Activated gamma-delta T cell treated with Interleukin-2 at 50 U/mL for 16 hours (primary cell): ENCODE results near the gene BEGAIN.

ENCODE experiments used
- DNase-seq: peaks from one replicate; pipeline ENCODE4 v3.0.0-alpha.2; 2020

Gene BEGAIN

DNA sequence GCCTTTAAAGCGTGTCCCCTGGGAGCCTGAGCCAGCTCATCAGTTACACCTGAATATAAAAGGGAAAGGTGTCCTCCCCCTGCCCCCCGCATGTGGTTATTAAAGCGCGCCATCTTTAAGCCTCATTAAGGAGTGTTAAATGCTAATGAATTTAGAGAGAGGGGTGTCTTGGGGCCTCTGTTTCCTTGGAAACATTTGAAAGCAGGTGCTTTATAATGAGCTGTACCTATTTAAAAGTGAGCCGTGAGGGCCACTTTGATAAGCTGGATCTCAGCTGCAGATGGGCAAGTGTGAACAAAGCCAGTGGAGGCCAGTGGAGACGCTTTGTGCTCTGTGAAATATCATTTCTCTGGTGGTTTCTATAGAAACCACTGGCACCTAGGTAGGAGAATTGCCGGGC lies 84.0 kb downstream of the BEGAIN start:
- no peak for DNase-seq

DNA sequence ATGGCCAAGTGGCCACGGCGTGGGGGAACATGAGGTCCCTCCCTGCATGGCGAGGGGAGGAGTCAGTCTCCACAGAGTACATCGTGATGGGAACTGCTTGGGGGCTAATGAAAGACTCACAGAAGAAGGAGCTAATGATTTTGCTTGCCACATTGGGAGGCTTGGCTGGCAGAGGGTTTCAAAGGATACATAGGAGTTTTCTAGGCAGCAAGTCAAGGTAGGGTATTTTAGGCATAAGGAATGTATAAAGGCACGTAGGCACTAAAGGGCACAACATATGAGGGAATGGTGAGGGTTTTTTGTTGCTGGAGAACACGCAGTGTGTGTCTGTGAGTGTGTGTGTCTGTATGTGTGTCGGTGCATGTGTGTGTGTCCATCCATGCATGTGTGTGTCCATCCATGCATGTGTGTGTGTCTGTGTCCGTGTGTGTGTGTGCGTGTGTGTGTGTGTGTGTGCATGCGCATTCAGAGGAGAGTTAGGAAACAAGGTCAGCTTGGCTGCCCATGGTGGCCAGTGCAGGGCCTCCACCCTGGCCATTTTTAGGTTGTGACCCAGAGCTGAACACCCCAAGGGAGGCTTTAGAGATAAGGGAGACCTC lies 84.5 kb downstream of the BEGAIN start:
- DNase-seq = no peak

DNA sequence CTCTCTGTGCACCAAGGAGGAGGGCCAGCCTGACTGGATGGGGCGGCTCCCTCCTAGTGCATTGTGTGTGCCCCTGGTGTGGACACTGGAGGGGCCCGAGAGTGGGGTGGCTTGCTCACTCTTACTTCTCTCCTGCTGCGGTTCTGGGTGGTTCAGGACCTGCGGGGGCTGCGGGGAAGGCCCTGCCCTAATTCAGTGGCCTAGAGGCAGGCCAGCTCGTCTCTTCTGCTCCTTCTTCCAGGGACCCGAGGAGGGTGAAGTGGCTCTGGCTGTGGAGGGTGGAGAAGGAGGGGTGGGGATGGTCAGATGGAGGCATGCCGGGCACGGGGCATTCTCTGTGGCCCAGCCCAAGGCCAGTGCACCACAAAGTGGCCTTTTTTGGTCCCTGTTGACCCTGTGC lies 87.1 kb downstream of the BEGAIN start:
- no peak for DNase-seq

DNA sequence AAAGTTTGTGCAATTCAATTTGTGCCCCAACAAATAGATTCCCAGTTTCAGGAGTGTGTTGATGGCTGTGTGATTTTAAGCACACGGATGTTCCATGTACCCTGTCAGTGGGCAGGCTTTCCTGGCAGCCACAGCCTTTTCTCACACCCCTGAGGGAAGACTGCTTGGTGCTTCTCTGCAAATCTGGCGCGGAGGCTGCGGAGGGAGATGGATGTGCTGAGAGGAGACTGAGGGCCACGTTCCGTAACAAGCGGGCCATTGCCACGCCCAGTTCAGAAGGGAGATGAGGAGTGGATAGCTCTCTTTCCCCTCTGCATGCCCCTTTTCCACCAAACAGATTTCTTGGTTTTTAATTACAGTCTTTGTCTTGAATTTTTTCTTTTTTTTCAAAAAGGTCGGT lies 89.1 kb downstream of the BEGAIN start:
- no peak for DNase-seq

DNA sequence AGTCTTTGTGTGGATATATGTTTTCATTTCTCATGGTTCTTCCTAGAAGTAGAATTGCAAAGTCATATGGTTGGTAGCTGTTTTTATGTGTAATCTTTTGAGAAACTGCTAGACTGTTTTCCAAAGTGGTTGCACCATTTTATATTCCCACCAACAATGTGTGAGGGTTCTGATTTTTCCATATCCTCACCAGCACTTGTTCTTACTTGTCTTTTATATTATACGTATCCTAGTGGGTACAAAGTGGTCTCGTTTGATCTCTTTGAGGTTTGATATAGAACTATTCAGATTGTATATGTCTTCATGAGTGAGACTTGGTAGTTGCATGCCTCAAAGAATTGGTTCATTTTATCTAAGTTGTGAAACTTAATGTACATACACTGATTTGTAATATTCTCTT lies 91.3 kb downstream of the BEGAIN start:
- DNase-seq = no peak

DNA sequence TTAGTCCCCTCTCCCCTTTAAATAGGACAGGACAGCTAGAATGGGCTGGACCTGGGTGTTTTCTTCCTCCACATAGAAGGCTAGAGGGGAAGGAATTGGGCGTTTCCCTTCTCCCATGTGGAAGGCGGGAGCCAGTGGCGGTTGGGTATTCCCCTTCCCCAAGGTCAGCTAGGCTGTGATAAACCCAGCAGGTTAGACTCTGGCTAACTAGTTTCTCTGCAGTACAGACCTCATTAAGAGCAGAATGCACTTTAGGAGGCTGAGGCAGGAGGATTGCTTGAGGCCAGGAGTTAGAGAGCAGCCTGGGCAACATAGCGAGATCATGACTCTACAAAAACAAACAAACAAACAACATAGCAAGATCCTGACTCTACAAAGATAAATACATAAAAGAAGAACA lies 92.6 kb downstream of the BEGAIN start:
- no peak for DNase-seq

DNA sequence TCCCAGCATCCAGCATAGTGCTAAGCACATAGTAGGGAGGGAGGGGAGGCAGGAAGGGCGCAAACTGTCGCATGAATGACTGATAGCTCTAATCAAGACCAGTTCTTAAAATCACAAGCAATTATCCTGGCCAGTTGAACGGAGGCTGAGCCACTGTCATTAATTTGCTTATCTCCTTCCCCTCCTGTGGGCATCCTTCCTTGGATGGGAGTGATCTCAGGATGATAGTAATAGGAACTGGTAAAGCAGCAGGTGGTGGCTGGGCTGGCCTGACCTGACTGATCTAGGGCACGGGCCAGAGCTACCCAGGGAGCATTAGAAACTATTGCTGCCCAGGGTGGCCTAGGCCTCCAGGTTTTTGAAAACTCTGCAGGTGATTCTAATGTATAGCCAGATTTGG lies 97.0 kb downstream of the BEGAIN start:
- no peak for DNase-seq

DNA sequence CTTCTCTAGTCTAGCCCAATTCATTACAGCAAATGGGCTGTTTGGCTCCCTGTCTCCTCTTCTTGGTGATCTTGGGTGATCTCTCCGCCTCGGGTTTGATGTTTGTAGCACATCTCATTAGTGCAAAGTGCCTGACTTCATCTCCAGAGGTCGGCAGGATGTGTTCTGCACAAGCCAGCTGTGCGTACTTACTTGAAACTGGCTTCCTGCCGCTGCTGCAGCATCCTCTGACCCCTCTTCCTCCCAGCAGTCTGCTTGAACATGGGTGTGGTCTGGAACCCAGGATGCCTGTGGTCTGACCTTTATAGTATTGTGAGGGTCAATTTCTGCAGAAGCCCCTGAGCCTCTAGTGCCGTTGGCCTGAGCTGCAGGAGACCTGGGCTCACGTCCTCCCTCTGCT lies 99.2 kb downstream of the BEGAIN start:
- DNase-seq = peak; percentile 11

DNA sequence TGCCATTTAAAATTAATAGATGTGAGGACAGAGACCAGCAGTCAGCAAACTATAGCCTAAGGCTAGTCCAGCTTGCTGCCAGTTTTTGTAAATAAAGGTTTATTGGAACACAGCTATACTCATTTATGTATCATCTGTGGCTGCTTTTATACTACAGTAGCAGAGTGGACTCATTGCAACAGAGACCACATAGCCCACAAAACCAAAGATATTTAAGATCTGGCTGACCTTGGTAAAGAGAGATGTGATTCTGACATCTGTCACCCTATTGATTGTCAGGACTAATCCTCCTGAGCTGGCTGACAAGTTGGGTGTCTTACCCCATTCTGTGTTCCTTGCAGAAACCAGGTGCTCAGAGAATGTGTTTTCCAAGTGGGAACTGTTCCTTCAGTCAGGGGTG lies 99.9 kb downstream of the BEGAIN start:
- no peak for DNase-seq
